Measurements from ENCODE around the gene VPS36.
"Not testable (repeated sequence)": the region's sequence is repeated elsewhere in the genome, so short reads cannot be mapped to it uniquely, and the experiment has no call there.

Gene VPS36

DNA sequence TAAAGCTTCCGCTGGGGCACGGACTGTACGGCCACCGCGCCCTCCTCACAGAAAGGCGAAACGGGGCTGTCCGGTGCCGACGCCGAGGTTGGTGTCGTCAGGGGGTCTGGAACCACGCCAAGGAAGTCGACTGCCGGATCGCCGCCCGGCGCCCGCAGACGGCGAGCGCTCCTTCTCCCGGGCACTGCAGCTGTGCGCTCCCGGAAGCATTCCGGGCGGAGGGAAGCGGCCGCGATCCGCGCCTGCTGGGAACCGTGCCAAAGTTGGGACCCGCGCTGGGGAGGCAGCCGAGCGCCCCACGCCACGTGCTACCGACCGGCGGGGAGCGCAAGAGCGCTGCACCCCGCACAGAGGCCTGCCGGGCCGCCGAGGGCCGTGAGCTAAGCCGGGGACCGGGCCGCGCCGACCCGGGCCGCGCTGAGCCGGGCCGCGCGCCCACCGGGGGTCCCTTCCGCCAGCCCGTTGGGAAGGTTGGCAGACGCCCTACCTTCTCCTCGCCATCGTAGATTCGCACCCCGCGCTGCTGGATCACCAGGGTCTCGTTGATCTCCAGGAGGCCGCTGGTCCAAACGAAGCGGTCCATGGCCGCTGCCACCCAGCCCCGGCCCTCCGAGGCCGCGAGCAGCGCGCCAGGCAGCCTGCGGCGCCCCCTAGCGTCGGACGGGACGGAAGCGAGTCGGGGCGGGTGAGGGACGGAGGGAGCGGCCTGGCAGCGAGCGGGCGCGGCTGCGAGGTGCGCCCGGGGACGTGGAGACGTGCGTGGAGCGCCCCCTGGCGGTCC lies at the start of gene VPS36:
TSS of gene VPS36 (minus strand) at position 623 of the 781 bp plus-strand sequence. CDS start at position 583, 40 bp downstream.
- peak; percentile 91 for DNase-seq

DNA sequence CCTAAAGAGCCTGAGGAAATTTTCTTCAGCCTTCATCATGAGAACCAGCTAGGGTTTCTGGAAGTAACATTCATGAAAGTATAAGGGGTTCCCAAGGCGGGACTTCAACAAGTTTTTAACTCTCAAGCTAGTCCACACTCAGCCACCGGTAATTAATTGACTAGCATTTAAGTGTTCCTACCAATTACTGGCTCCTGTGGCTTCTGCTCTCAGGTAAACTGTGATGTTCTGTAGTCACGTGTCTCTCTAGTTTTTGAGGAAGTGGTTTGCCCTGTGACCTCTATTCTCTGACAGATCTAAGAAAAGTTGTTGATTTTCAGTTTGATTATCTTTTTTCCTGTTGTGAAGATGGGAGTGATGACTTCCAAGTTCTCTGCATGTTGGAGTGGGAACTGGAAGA lies 47.5 kb upstream of the VPS36 start:
- DNase-seq, result not testable (repeated sequence)

DNA sequence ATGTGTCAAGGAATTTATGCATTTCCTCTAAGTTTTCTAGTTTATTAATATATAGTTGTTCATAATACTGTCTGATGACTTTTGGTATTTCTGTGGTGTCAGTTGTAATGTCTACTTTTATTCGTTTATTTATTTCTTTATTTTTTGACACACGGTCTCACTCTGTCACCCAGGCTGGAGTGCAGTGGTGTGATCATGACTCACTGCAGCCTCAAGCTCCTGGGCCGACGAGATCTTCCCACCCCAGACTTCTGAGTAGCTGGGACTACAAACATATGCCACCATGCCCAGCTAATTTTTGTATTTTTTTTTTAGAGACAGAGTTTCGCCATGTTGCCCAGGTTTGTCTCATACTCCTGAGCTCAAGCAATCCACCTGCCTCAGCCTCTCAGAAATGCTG lies 43.8 kb upstream of the VPS36 start:
- not testable (repeated sequence) for DNase-seq

- not testable (repeated sequence) for DNase-seq
Observed at GRCh38 chr13:52491015-52491414, 40.6 kb upstream of the VPS36 start.

DNA sequence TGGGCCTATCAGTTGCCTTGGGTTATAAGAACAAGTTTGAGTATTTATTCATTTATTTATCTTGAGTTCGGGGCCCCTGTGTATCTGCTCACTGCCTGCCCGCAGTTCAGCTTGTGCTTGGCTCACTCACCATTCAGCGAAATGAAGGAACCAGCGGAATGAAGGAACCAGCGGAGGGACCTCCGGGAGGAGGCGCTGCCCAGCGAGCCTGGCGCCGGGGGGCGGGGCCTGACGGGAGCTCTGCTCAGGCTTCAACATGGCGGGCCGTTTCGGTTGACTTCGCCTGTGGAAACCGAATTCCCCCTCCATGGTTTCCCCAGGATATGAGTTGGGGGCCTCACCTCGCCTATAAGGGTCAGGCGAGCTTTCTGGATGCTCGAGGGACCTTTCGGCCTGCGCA lies 38.3 kb upstream of the VPS36 start:
- DNase-seq, result not testable (repeated sequence)

- DNase-seq, result not testable (repeated sequence)
Observed at GRCh38 chr13:52487078-52487477, 36.6 kb upstream of the VPS36 start.

DNA sequence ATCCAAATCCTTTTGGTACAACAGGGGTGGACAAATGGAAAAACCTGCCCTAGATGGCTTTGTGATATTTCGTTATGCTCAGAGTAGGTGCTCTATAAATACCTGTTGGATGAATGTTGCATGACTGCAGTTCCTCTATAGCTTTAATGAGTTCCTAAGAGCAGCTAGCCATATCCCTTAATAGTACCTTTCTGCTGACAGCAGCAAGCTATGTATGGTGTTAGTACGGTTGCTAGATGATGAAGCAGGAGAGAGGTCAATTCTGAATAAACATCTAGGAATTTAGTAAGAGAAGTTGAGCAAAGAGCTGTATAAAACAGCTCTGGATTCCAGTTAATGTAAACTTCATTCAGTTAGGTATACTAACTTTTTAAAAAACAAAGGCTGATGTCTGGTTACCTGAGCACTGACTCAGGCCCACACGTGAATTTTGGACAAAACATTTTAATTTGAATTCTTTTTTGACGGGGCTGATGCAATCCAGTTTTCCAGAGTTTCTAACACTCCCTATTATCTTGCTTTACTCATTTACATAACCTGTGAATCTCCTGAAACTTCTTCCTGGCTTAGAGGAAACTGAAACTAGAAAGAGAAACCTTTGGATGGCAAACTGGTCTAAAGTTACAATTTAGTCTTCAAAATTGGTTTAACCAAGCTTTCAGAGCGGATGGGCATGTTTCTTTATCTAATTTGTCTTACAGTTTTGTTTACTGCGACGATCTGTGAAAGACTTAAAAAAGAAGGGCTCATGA lies 30.4 kb upstream of the VPS36 start:
- not testable (repeated sequence) for DNase-seq

- DNase-seq, result not testable (repeated sequence)
Observed at GRCh38 chr13:52468487-52468886, 18.1 kb upstream of the VPS36 start.

DNA sequence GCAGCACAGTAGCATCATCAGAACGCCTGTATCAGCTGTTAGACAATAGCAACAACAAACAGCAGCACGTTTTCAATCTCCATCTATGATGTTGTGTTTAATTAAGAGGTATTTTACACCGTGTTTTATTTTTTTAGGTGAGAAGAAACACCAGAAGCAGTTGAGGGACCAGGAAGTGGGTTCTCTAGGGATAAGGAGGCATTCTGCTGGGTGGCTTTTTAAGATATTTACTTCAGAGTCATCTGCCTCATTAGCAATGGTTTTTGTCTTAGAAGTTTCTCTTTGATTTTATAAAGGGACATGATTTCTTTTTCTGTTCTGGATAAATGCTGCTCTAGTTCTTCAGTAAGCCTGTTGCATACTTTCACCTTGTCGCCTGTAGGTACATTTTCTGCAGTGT lies 13.1 kb upstream of the VPS36 start:
- DNase-seq, result no peak

DNA sequence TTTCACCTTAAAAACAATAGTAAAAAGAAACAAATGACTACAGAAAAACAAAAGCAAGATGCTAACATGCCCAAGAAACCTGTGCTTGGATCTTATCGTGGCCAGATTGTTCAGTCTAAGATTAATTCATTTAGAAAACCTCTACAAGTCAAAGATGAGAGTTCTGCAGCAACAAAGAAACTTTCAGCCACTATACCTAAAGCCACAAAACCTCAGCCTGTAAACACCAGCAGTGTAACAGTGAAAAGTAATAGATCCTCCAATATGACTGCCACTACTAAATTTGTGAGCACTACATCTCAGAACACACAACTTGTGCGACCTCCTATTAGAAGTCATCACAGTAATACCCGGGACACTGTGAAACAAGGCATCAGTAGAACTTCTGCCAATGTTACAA lies 10.8 kb upstream of the VPS36 start:
- no peak for DNase-seq

- DNase-seq, result no peak
Observed at GRCh38 chr13:52459668-52460067, 9.2 kb upstream of the VPS36 start.

DNA sequence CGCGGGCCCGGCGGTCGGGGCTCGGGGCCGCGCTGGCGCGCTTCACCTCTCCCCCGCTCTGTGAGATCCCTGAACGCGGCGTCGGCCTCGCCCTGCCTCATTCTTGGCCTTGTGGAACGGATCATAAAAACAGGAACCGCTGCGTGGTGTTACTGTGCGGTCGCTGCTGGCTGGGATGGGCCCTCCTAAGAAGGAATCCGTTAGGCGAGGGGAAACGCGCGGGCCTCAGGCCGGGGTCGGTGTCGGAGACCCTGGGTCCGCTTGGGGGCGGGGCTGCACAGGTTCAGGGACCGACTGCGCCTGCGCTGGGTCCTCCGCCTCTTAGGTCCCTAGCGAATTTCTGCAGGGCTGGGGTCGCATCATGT lies 5.2 kb upstream of the VPS36 start:
- peak; percentile 66 for DNase-seq

GRCh38 chr13:52454820-52455676 lies 4.6 kb upstream of the VPS36 start, which contains the start of gene CKAP2:
CKAP2 (plus strand) TSS chr13:52455478; CDS start chr13:52455557, 79 bp downstream.
- peak; percentile 88 for DNase-seq

DNA sequence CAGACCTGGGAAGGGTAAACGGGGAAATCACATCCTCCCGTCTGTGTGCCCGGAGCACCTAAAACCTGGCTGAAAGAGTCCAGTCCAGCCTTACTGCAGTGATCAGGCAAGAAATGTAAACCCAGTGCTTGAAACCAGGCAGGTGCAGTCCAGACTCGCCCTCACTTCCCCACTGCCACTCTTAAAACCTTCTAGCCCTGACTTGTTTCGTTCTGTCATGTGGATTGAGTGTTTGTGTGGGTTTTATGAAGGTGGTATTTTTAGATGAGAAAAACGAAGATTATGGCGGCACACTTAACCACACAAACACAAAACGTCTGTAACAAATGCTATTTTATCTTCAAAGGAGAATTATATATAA lies 4.0 kb upstream of the VPS36 start:
- no peak for DNase-seq

DNA sequence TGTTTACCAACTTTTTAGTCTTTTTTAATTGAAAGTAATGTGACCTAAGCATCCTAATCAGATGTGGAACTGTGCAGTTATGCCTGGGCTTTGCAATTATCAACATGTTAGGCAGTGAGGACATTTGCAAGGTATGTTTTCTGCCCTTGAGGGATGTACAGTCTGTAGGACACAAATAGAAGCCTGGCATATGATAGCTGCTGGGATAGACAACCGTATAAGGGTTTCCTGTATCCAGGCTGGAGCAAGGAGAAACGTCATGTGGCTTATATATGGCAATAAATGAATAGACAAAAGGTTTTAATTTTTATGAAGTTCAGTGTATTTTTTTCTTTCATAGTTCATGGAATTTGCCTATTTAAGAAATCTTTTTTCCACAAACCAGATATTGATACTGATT lies 2.0 kb upstream of the VPS36 start:
- no peak for DNase-seq

GRCh38 chr13:52451135-52451804 lies 836 bp upstream of the VPS36 start:
- DNase-seq, result no peak

DNA sequence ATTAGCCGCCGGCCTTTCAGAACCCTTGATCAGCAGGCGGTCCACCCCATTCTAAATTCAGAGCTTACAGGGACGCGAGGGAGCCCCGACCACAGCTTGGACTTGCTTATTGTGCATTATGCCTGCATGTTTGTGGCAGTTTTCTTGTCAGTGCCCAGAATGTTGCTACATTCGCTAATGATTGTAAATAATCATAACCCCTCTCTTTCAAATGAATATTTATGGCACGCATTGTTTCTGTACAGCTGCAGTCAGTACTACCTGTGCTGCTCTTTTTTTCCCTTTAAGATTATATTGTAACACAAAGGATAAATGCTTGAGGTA lies 321 bp upstream of the VPS36 start:
- DNase-seq, result no peak

GRCh38 chr13:52449331-52450011 lies 963 bp downstream of the VPS36 start:
- no peak for DNase-seq

DNA sequence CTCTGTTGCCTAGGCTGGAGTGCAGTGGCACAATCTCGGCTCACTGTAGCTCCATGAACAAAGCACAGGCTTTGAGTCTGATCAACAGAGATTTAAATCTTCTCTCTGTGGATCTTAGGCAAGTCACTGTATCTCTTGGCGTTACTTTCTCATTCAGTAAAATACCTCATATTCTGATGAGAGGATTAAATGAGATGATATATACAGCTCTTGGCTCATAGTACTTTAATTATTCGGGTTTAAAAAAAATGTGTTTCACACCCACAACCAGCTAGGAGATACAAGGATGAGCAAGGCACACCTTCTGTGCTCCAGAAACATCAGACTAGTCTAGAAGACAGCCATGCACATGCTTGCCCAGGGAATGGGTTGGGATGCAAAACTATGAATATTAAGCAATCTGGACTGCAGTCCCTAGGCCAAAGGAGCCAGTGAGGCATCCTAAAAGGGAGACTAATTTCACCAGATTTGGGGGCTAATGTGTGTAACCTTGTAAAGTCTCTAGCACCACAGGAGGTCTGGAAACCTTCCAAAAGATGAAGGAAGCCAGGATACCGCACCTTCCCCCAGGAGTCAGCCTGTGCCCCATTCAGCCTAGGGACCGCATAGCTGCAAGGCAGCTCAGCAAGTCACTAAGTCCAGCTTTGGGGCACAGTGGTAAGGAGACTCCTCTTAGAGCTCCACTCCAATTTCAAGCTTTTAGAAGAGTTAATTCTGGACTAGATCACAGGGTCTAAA lies 2.5 kb downstream of the VPS36 start:
- no peak for DNase-seq

DNA sequence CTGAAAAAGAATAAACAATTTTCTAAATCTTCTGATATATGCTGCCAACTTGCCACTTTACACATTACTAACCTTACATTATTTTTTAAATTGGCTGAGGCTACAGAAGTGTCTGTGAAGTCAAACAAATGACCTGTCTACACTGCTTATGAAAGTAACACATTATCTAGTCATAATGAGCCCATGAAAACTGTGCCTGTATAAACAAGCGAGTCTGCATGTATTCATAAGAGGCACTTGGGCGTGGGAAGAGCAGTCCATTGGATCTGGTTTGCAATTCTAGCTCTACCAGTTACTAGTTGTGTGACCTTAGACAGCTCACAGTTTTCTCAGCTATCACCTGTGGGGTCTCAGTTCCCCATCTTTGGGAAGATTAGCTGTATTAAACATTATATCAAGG lies 3.1 kb downstream of the VPS36 start:
- no peak for DNase-seq

DNA sequence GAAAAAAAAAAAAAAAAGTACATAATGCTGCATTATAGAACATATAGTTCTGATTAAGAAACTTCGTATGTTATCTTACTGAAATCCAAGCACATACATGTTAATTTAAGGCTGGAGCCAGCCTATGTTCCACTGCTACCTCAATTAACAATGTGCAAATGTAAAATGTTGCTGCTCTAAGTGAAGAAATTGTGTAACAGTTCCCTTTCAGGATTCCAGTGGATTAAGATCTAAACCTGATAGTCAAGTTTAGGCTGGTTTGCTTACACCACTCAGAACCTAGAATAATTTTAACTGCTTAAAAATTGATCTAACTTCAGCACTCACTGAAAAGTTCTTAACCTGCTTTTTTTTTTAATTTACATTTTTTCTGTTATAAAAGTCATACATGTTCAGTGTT lies 4.2 kb downstream of the VPS36 start:
- DNase-seq, result no peak

DNA sequence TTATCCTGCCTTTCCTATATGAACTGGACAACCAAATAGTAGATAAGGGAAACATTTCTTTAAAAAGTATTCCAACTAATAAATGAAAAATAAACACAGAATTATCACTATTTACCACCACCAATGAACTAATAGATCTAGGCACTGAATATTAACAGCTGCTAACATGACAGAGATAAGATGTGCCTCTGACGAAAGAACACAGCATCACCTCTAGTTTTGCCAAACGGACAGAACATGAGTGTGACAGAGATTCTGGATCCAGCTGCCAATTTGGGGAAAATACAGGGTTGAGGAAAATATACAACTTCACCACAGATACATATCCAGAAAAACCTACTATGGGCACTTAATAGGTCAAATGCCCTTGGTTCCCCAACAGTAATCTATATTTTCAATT lies 18.0 kb downstream of the VPS36 start:
- DNase-seq, result no peak
